Left ventricle myocardium inferior (tissue), 1 donor: Measurements from ENCODE around the gene ACTA2. TPM values are rescaled to one million over a fixed set of nuclear protein-coding genes. Genes with fewer than 3 reads are reported as not detected.

ENCODE experiments used
- DNase-seq: peaks from one replicate; pipeline ENCODE4 v3.0.0-alpha.2; 2020
- H3K27ac ChIP-seq: fragments of 200-600 bp; replicated peaks from 2 replicates; pipeline ENCODE4 v1.8.0; 2021
- H3K27me3 ChIP-seq: fragments of 200-600 bp; 2 replicates; pipeline ENCODE4 v1.8.0; 2021; ENCODE audit warnings: low read depth
- H3K36me3 ChIP-seq: fragments of 200-600 bp; 2 replicates; pipeline ENCODE4 v1.8.0; 2021
- H3K4me1 ChIP-seq: fragments of 200-600 bp; 2 replicates; pipeline ENCODE4 v1.8.0; 2021
- H3K4me3 ChIP-seq: fragments of 200-600 bp; 2 replicates; pipeline ENCODE4 v1.8.0; 2021; ENCODE audit warnings: mild to moderate bottlenecking, moderate library complexity
- H3K9me3 ChIP-seq: fragments of 200-600 bp; replicated peaks from 2 replicates; pipeline ENCODE4 v1.8.0; 2021
- CTCF ChIP-seq: fragments of 200-600 bp; IDR thresholded peaks from 2 replicates; pipeline ENCODE4 v1.8.0; 2021; ENCODE audit warnings: antibody characterized with exemption, mild to moderate bottlenecking, borderline replicate concordance
- intact Hi-C: fragments of 100-400 bp; cut with micrococcal nuclease; formaldehyde crosslinking; loops from one replicate; pipeline ENCODE4 v1.11.0; 2022
- total RNA-seq: library from RNA; stranded (reverse); fragmentation: NEBNext Ultra II Directional; extraction: Animal tissue kit (Norgen Biotek cat#: 25700); gene quantifications from one replicate; pipeline ENCODE4 v1.2.1, GENCODE V29; 2021
- donor health status: DM: no; HTN: yes; CAD: no; lungs with severe emphysema.

ACTA2 gene
- total RNA-seq, 1 donor from 2014 or later, result 89.4 TPM

GRCh38 chr10:88944813-88945212, 7.8 kb downstream of the ACTA2 start:
- peaks cover 3% of the 10 kb centered on the region for H3K4me1 ChIP-seq

GRCh38 chr10:88943778-88944177, 8.8 kb downstream of the ACTA2 start:
- H3K27ac ChIP-seq, result no peak overlapping the region
- no peaks in the 10 kb centered on the region for H3K4me1 ChIP-seq
- H3K36me3 ChIP-seq, result peaks cover 28% of the 10 kb centered on the region
- DNase-seq, result no peak
- no peaks in the 10 kb centered on the region for H3K9me3 ChIP-seq
- no peaks in the 10 kb centered on the region for H3K27me3 ChIP-seq
- TF ChIP-seq CTCF, result no peak
- H3K4me3 ChIP-seq, result no peak overlapping the region
- intact Hi-C loops, result no loop called here

More at GRCh38 chr10:88944813-88945212, 7.8 kb downstream of the ACTA2 start:
- no peak overlapping the region for H3K4me3 ChIP-seq
- no peaks in the 10 kb centered on the region for H3K27me3 ChIP-seq
- no peaks in the 10 kb centered on the region for H3K9me3 ChIP-seq
- peaks cover 18% of the 10 kb centered on the region for H3K36me3 ChIP-seq
- DNase-seq, result no peak
- no peak overlapping the region for H3K27ac ChIP-seq
- intact Hi-C loops, result no loop called here
- TF ChIP-seq CTCF, result no peak

- H3K4me3 ChIP-seq, result no peak overlapping the region
- no peaks in the 10 kb centered on the region for H3K4me1 ChIP-seq
- H3K9me3 ChIP-seq, result no peaks in the 10 kb centered on the region
- intact Hi-C loops, result no loop called here
- H3K27me3 ChIP-seq, result no peaks in the 10 kb centered on the region
- no peak overlapping the region for H3K27ac ChIP-seq
- peaks cover 35% of the 10 kb centered on the region for H3K36me3 ChIP-seq
- TF ChIP-seq CTCF, result no peak
- no peak for DNase-seq
These were observed 11.5 kb downstream of the ACTA2 start for GRCh38 chr10:88941026-88941425.

- no peak overlapping the region for H3K27ac ChIP-seq
- peaks cover 13% of the 10 kb centered on the region for H3K4me1 ChIP-seq
- H3K27me3 ChIP-seq, result no peaks in the 10 kb centered on the region
- peaks cover 28% of the 10 kb centered on the region for H3K36me3 ChIP-seq
- no peak overlapping the region for H3K4me3 ChIP-seq
- no peak for DNase-seq
- intact Hi-C loops, result loop anchor here (5.0 kb wide), 1 partner anchor 273 kb away; no protein-coding TSS in a partner anchor
- no peak for TF ChIP-seq CTCF
- H3K9me3 ChIP-seq, result no peaks in the 10 kb centered on the region
These were observed 13.6 kb downstream of the ACTA2 start for GRCh38 chr10:88938938-88939337.

GRCh38 chr10:88938039-88938438, 14.5 kb downstream of the ACTA2 start:
- Histone ChIP-seq H3K36me3 (peaks cover 22% of the 10 kb centered on the region), H3K9me3 (no peaks in the 10 kb centered on the region), H3K27ac (no peak overlapping the region), H3K4me3 (no peak overlapping the region), H3K4me1 (peaks cover 13% of the 10 kb centered on the region), H3K27me3 (no peaks in the 10 kb centered on the region)
- TF ChIP-seq CTCF, result no peak
- intact Hi-C loops, result loop anchor here (5.0 kb wide), 1 partner anchor 274 kb away; no protein-coding TSS in a partner anchor
- DNase-seq, result no peak
